ENCODE data around the gene IL1RL1. TPM values are rescaled to one million over a fixed set of nuclear protein-coding genes. Genes with fewer than 3 reads are reported as not detected.

IL1RL1 gene
- total RNA-seq, 4 donors from 2014 or later, result 0.98 to 6.6 (median 1.2) TPM

DNA sequence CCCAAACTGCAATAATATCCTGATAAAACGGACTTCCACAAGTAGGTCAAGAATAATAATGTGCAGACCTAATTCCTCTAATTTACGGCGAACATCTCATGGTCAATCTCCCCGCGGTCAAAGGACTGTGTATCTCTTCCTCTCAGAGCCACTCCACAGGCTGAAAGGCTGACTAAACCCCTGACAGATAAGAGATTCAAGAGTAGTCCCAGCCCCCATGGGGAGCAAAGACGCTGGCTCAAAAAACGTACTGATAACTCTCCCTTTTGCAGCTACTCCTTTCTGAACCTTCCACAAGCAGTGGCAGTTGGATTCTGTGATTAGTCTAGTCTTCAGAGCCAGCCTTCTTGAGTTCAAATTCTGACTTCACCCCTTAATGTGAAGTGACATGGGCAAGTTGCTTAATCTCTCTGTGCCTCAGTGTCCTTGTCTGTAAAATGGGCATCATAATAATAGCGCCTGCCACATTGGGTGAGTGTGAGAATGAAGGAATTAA is 24.6 kb downstream of the IL1RL1 start:
- DNase-seq (ENCODE audit: low spot score in 2 of 2), result no peak
- H3K27me3 ChIP-seq, result no peaks in the 10 kb centered on the region
- H3K27ac ChIP-seq, result no peak overlapping the region
- no peaks in the 10 kb centered on the region for H3K9me3 ChIP-seq
- peaks cover 12% of the 10 kb centered on the region for H3K4me1 ChIP-seq
- TF ChIP-seq, protein P1, sequence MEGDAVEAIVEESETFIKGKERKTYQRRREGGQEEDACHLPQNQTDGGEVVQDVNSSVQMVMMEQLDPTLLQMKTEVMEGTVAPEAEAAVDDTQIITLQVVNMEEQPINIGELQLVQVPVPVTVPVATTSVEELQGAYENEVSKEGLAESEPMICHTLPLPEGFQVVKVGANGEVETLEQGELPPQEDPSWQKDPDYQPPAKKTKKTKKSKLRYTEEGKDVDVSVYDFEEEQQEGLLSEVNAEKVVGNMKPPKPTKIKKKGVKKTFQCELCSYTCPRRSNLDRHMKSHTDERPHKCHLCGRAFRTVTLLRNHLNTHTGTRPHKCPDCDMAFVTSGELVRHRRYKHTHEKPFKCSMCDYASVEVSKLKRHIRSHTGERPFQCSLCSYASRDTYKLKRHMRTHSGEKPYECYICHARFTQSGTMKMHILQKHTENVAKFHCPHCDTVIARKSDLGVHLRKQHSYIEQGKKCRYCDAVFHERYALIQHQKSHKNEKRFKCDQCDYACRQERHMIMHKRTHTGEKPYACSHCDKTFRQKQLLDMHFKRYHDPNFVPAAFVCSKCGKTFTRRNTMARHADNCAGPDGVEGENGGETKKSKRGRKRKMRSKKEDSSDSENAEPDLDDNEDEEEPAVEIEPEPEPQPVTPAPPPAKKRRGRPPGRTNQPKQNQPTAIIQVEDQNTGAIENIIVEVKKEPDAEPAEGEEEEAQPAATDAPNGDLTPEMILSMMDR (IDR thresholded peaks at IDR 0.05), result no peak
- TF ChIP-seq POLR2AphosphoS5 (IDR thresholded peaks at IDR 0.05) (no peak), EP300 (IDR thresholded peaks at IDR 0.05) (no peak), POLR2A (IDR thresholded peaks at IDR 0.05) (no peak)
- WGBS, result 84% methylated on average over 8 of the region's 8 CpGs
- no peak overlapping the region for H3K4me3 ChIP-seq
- no peaks in the 10 kb centered on the region for H3K36me3 ChIP-seq

DNA sequence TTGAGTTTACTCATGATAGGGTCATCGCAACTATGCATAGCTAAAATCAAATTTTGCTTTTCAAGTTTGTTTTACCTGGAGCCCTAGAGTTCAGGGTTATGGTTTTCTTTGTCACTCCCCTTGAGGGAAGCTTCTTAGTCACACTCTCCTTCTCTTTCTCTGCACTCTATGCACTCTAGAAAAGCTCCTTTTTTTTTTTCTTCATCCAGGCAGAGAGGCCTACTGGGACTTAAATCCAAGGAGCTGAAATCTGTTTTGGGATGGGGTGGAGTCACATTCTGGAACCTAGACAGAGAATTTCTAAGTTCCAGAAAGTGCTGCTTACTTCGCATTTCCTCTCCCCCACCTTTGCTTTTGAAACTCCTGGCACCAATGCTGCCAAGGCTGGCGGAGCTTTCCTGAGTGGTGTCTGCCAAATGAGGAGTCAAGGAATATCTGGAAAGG is 25.2 kb downstream of the IL1RL1 start:
- no peak for DNase-seq (ENCODE audit: low spot score in 2 of 2)
- Histone ChIP-seq H3K4me3 (no peak overlapping the region), H3K36me3 (no peaks in the 10 kb centered on the region), H3K27me3 (no peaks in the 10 kb centered on the region), H3K27ac (no peak overlapping the region), H3K9me3 (no peaks in the 10 kb centered on the region), H3K4me1 (peaks cover 12% of the 10 kb centered on the region)
- TF ChIP-seq, protein P1 (IDR thresholded peaks at IDR 0.05), result no peak
- TF ChIP-seq POLR2AphosphoS5 (IDR thresholded peaks at IDR 0.05), result no peak
- TF ChIP-seq POLR2A (IDR thresholded peaks at IDR 0.05), result no peak
- no peak for TF ChIP-seq EP300 (IDR thresholded peaks at IDR 0.05)
- WGBS, result 49% methylated on average over 3 of the region's 3 CpGs

DNA sequence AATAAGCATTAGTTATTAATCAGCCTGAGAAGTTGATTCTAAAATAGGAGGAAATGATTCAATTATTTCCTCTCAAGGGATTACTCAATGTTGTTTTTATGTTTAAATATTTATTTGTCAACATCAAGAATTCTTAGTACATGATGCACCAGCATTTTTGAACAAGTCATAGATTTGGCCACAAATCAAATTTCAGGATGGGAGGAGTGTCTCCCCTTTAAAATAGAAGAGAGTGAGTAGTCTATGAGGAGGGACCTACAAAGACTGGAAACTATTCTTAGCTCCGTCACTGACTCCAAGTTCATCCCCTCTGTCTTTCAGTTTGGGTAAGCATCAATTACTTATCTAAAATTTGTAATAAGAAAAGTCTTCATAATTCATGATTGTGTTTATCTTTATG is 25.6 kb downstream of the IL1RL1 start:
- no peaks in the 10 kb centered on the region for H3K27me3 ChIP-seq
- DNase-seq (ENCODE audit: low spot score in 2 of 2), result no peak
- H3K9me3 ChIP-seq, result no peaks in the 10 kb centered on the region
- 41% methylated on average over 1 of the region's 1 CpG for WGBS
- H3K27ac ChIP-seq, result no peak overlapping the region
- no peak overlapping the region for H3K4me3 ChIP-seq
- H3K4me1 ChIP-seq, result peaks cover 12% of the 10 kb centered on the region
- no peak for TF ChIP-seq EP300 (IDR thresholded peaks at IDR 0.05)
- TF ChIP-seq POLR2AphosphoS5 (IDR thresholded peaks at IDR 0.05), result no peak
- no peak for TF ChIP-seq POLR2A (IDR thresholded peaks at IDR 0.05)
- TF ChIP-seq, protein P1 (IDR thresholded peaks at IDR 0.05), result no peak
- H3K36me3 ChIP-seq, result no peaks in the 10 kb centered on the region

DNA sequence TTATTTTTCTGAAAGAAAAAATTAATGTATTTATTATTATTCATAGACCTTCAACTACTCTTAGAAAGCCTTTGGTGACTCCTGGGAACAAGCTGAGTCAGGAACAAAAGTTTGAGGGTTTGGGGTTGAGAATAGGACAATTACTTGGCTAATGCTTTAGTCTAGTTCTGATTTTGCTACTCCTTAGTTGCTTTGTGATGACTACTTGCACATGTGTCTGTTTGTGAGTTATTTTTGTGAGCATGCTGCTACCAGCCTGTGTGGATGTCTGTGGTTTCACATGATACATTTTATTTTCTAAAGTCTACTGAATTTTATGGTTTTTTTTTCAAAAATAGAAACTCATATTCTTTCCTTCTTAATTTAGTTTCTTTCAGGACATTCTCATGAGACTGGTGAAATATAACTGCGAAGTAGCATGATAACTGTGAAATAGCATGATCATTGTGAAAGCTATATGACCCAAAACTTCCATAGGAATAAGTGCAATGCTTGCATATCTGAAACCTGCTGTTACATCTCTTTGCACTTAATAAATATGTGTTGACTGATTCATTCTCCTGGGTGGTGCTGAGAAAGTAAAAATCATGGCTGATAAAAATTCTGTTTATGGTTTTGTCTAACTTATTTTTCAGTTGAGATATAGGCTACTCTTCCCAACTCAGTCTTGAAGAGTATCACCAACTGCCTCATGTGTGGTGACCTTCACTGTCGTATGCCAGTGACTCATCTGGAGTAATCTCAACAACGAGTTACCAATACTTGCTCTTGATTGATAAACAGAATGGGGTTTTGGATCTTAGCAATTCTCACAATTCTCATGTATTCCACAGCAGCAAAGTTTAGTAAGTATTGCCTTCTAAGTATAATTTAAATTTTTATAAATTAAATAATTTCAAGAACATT is 26.4 kb downstream of the IL1RL1 start:
- Histone ChIP-seq H3K27ac (no peak overlapping the region), H3K4me3 (no peak overlapping the region), H3K9me3 (no peaks in the 10 kb centered on the region), H3K4me1 (peaks cover 12% of the 10 kb centered on the region), H3K36me3 (no peaks in the 10 kb centered on the region), H3K27me3 (no peaks in the 10 kb centered on the region)
- WGBS, result 73% methylated on average over 3 of the region's 3 CpGs
- no peak for DNase-seq (ENCODE audit: low spot score in 2 of 2)
- TF ChIP-seq POLR2A (IDR thresholded peaks at IDR 0.05) (no peak), POLR2AphosphoS5 (IDR thresholded peaks at IDR 0.05) (no peak), EP300 (IDR thresholded peaks at IDR 0.05) (no peak)
- TF ChIP-seq, protein P1 (IDR thresholded peaks at IDR 0.05), result no peak

DNA sequence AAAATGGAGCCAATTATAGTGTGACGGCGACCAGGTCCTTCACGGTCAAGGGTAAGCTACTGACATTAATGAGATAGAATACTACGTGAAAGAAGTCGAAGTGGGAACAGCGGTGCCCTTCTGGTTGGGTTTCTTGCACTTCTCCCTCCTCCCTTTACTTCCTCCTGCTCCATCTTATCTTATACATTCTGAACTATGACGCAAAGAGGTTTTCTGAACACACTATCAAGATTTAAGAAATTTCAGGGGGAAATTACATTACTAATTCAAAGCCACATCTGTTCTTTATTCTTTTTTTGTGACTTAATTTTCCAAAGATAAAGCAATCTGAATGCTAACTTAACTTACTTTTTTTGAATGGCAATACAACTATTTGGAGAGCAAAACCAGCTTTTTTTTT is 29.4 kb downstream of the IL1RL1 start:
- no peak for TF ChIP-seq POLR2A (IDR thresholded peaks at IDR 0.05)
- TF ChIP-seq EP300 (IDR thresholded peaks at IDR 0.05), result no peak
- no peak for TF ChIP-seq POLR2AphosphoS5 (IDR thresholded peaks at IDR 0.05)
- TF ChIP-seq, protein P1 (IDR thresholded peaks at IDR 0.05), result no peak
- DNase-seq (ENCODE audit: low spot score in 2 of 2), result no peak
- Histone ChIP-seq H3K27me3 (no peaks in the 10 kb centered on the region), H3K4me1 (peaks cover 12% of the 10 kb centered on the region), H3K9me3 (no peaks in the 10 kb centered on the region), H3K4me3 (no peak overlapping the region), H3K27ac (no peak overlapping the region), H3K36me3 (no peaks in the 10 kb centered on the region)
- WGBS, result 89% methylated on average over 7 of the region's 7 CpGs

Data from suprapubic skin (tissue), 4 donors.